HG03432 (cell line): ENCODE data around the gene STIP1.

Experiments
- ATAC-seq: cut with Tn5 transposase; IDR thresholded peaks from one replicate; pipeline ENCODE4 v1.9.1; 2021; ENCODE audit warnings: mild to moderate bottlenecking, moderate library complexity; ENCODE audit not compliant: unreplicated experiment

STIP1 gene

DNA sequence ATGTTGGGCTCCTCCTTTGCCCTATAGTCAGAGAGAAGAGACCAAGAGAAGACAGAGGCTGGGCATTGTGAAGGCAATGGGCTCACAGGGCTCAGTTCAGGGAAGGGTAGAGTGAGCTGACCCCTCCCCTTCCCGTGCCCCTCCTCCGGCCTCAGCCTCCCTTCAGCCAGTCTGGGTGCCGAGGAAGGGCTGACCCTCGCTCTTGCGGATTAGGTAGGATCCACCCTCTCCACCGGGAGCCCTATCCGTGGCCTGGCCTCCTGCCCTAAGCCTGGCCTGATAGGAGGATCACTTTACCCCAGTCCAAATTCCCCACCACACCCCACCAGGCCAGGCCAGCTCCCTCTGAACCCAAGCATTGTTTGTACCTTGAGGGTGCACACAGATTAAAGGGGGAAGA is 62.6 kb downstream of the STIP1 start:
- ATAC-seq: no peak

- no peak for ATAC-seq
Observed at GRCh38 chr11:64249038-64249437, 63.1 kb downstream of the STIP1 start.

GRCh38 chr11:64249563-64250414 is 63.8 kb downstream of the STIP1 start:
- no peak for ATAC-seq

DNA sequence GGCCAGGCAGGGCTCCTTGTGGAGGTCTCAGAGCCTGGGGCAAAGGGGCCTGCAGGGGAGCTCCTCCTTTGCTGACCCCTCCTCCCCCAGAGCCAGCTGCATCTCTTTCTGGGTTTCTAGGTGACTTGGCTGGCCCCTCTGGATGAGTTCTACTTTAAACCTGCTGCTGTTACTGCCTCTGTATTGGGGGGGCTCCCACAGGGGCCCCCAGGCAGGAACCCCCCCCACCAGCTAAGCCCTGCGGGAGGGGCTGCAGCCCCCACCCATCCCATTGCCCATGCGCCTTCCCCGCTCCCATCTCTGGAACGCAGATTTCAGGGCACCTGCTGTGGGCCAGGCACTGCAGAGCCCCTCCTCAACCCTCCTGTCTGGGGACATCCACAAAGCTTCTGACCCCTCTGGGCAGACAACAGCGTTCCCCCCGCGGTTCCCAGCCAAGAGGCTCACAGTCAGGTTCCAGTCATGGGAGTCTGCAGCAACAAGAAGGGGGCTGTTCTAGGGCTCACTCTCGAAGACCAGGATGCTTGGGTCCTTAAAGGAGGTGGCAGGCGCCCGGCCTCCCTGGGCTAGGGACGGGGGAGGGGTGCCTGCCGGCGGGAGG is 64.5 kb downstream of the STIP1 start:
- ATAC-seq: no peak

- ATAC-seq: peak; percentile 51
Observed at GRCh38 chr11:64251016-64251752, 65.2 kb downstream of the STIP1 start, which contains the start of gene PLCB3. TSS of gene PLCB3 (plus strand) at chr11:64251530. CDS start at chr11:64251650, 120 bp downstream.

DNA sequence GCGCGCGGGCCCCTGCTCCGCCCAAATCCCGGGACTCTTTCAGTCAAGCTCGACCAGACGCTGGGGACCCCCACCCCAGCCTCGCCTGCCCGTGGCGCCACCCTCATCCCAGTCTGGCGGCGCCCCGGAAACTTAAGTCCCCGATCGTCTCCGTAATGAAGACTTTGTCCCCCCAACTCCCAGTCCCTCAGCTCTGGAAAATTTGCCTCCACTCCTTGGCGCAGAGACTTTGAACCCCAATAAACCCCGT is 65.7 kb downstream of the STIP1 start:
- no peak for ATAC-seq

GRCh38 chr11:64252003-64252872 is 66.3 kb downstream of the STIP1 start:
- ATAC-seq: no peak

- no peak for ATAC-seq
Observed at GRCh38 chr11:64253043-64253442, 67.1 kb downstream of the STIP1 start.

GRCh38 chr11:64253481-64253880 is 67.5 kb downstream of the STIP1 start:
- ATAC-seq: no peak
